Ovary (tissue), 3 donors: Measurements from ENCODE around the gene TAP1.

Experiments used
- CTCF ChIP-seq, 3 donors: fragments of 450-650 bp in 2 of 3; fragments of 200-600 bp in 1 of 3; IDR thresholded peaks; one replicate each; pipeline versions ENCODE4 v1.5.1 to v1.8.0; 2016 to 2022; ENCODE audit warnings: antibody characterized with exemption in 3 of 3, mild to moderate bottlenecking in 1 of 3
- EP300 ChIP-seq: sonication (generic); formaldehyde crosslinking; IDR thresholded peaks from one replicate; pipeline ENCODE4 v1.6.1; 2017; ENCODE audit warnings: antibody characterized with exemption
- POLR2A ChIP-seq: fragments of 450-650 bp; IDR thresholded peaks from one replicate; pipeline ENCODE4 v1.6.1; 2017; ENCODE audit warnings: antibody characterized with exemption, mild to moderate bottlenecking, moderate library complexity
- donor health status: DM: no; HTN: no; CAD: no.

- no peak for TF ChIP-seq CTCF (IDR thresholded peaks at IDR 0.05)
- no peak for TF ChIP-seq EP300
- no peak for TF ChIP-seq POLR2A
Observed at GRCh38 chr6:32858194-32858593, 4.7 kb upstream of the TAP1 start.
